H7 (cell line): ENCODE measurements around the gene LPIN2. TPM values are rescaled to one million over a fixed set of nuclear protein-coding genes. Genes with fewer than 3 reads are reported as not detected.

ENCODE experiments used
- DNase-seq: peaks from one replicate; pipeline ENCODE4 v3.0.0; 2012
- H3K27me3 ChIP-seq: 2 replicates; pipeline ENCODE4 v1.6.0; 2011; ENCODE audit warnings: mild to moderate bottlenecking, low read length; ENCODE audit not compliant: control insufficient read depth, insufficient read depth
- H3K36me3 ChIP-seq: replicated peaks from 2 replicates; pipeline ENCODE4 v1.5.1; 2011; ENCODE audit warnings: low read length; ENCODE audit not compliant: control insufficient read depth, insufficient read depth
- H3K4me3 ChIP-seq: 2 replicates; pipeline ENCODE4 v1.5.1; 2011; ENCODE audit warnings: low read depth, mild to moderate bottlenecking, control low read depth, low read length, moderate library complexity; ENCODE audit not compliant: insufficient read depth
- total RNA-seq: library from RNA; depleted of rRNA; stranded (reverse); fragments of >200 nt; shearing (Covaris generic); gene quantifications from 2 replicates; pipeline ENCODE4 v1.2.3, GENCODE V29; 2014; rRNA removed

LPIN2 gene
- total RNA-seq = 10.8 and 11.8 TPM in 2 replicates

GRCh38 chr18:3013024-3013804 is at the start of gene LPIN2:
TSS of gene LPIN2 (minus strand) at chr18:3013144. CDS start at chr18:2960840, 52,304 bp downstream.
- H3K4me3 ChIP-seq = peak within 1 kb of the TSS; percentile 67
- H3K27me3 ChIP-seq = no peaks in the 10 kb centered on the region
- DNase-seq = peak; percentile 98
- H3K36me3 ChIP-seq = peaks cover 1% of the 10 kb centered on the region

- Histone ChIP-seq H3K27me3 (no peaks in the 10 kb centered on the region), H3K36me3 (no peaks in the 10 kb centered on the region), H3K4me3 (no peak overlapping the region)
- no peak for DNase-seq
Measured at GRCh38 chr18:3061581-3062312, 48.8 kb upstream of the LPIN2 start.

- Histone ChIP-seq H3K4me3 (no peak overlapping the region), H3K36me3 (no peaks in the 10 kb centered on the region), H3K27me3 (no peaks in the 10 kb centered on the region)
- DNase-seq = no peak
Measured at GRCh38 chr18:3060667-3061580, 48.0 kb upstream of the LPIN2 start.

GRCh38 chr18:3059272-3059671 is 46.3 kb upstream of the LPIN2 start:
- no peak for DNase-seq

GRCh38 chr18:3058328-3059191 is 45.6 kb upstream of the LPIN2 start:
- DNase-seq = no peak
- Histone ChIP-seq H3K36me3 (no peaks in the 10 kb centered on the region), H3K4me3 (no peak overlapping the region), H3K27me3 (no peaks in the 10 kb centered on the region)

More at GRCh38 chr18:3059272-3059671, 46.3 kb upstream of the LPIN2 start:
- H3K4me3 ChIP-seq = no peak overlapping the region
- H3K36me3 ChIP-seq = no peaks in the 10 kb centered on the region
- no peaks in the 10 kb centered on the region for H3K27me3 ChIP-seq

- no peaks in the 10 kb centered on the region for H3K27me3 ChIP-seq
- no peak overlapping the region for H3K4me3 ChIP-seq
- no peak for DNase-seq
- no peaks in the 10 kb centered on the region for H3K36me3 ChIP-seq
Measured at GRCh38 chr18:3057526-3057925, 44.6 kb upstream of the LPIN2 start.

GRCh38 chr18:3056311-3056710 is 43.4 kb upstream of the LPIN2 start:
- no peak for DNase-seq
- Histone ChIP-seq H3K36me3 (no peaks in the 10 kb centered on the region), H3K27me3 (no peaks in the 10 kb centered on the region), H3K4me3 (no peak overlapping the region)

- no peaks in the 10 kb centered on the region for H3K27me3 ChIP-seq
- H3K4me3 ChIP-seq = no peak overlapping the region
- no peaks in the 10 kb centered on the region for H3K36me3 ChIP-seq
- DNase-seq = no peak
Measured at GRCh38 chr18:3055816-3056215, 42.9 kb upstream of the LPIN2 start.

- DNase-seq = no peak
- no peaks in the 10 kb centered on the region for H3K27me3 ChIP-seq
- H3K36me3 ChIP-seq = no peaks in the 10 kb centered on the region
- H3K4me3 ChIP-seq = no peak overlapping the region
Measured at GRCh38 chr18:3055186-3055728, 42.3 kb upstream of the LPIN2 start.

- H3K36me3 ChIP-seq = no peaks in the 10 kb centered on the region
- no peaks in the 10 kb centered on the region for H3K27me3 ChIP-seq
- no peak overlapping the region for H3K4me3 ChIP-seq
- no peak for DNase-seq
Measured at GRCh38 chr18:3054780-3055179, 41.8 kb upstream of the LPIN2 start.

- Histone ChIP-seq H3K27me3 (no peaks in the 10 kb centered on the region), H3K36me3 (no peaks in the 10 kb centered on the region), H3K4me3 (no peak overlapping the region)
- no peak for DNase-seq
Measured at GRCh38 chr18:3054214-3054613, 41.3 kb upstream of the LPIN2 start.

GRCh38 chr18:3053081-3053480 is 40.1 kb upstream of the LPIN2 start:
- no peaks in the 10 kb centered on the region for H3K27me3 ChIP-seq
- no peak for DNase-seq
- H3K4me3 ChIP-seq = no peak overlapping the region
- H3K36me3 ChIP-seq = no peaks in the 10 kb centered on the region

GRCh38 chr18:3052411-3052758 is 39.4 kb upstream of the LPIN2 start:
- Histone ChIP-seq H3K27me3 (no peaks in the 10 kb centered on the region), H3K4me3 (no peak overlapping the region), H3K36me3 (no peaks in the 10 kb centered on the region)
- no peak for DNase-seq
